DOHH2 (cell line): Measurements from ENCODE around the gene SV2B.

Experiments
- H3F3A ChIP-seq: fragments of 200-600 bp; sonication (generic), shearing (Covaris generic); 2 replicates; pipeline ENCODE4 v1.6.0; 2016; ENCODE audit warnings: antibody characterized with exemption, mild to moderate bottlenecking; ENCODE audit not compliant: control insufficient read depth, insufficient read depth
- H3K27ac ChIP-seq: fragments of 200-600 bp; sonication (generic); 2 replicates; pipeline ENCODE4 v1.5.1; 2014; ENCODE audit warnings: low read depth, mild to moderate bottlenecking, low read length, moderate library complexity
- H3K27me3 ChIP-seq: fragments of 200-600 bp; sonication (generic); 2 replicates; pipeline ENCODE4 v1.6.1; 2014; ENCODE audit warnings: mild to moderate bottlenecking, low read length, mixed read lengths; ENCODE audit not compliant: control insufficient read depth
- H3K36me3 ChIP-seq: fragments of 200-600 bp; sonication (generic); 2 replicates; pipeline ENCODE4 v1.6.1; 2014; ENCODE audit warnings: mild to moderate bottlenecking, low read length, moderate library complexity, mixed read lengths; ENCODE audit not compliant: control insufficient read depth
- H3K4me1 ChIP-seq: fragments of 200-600 bp; sonication (generic); 2 replicates; pipeline ENCODE4 v1.6.1; 2014; ENCODE audit warnings: mild to moderate bottlenecking, low read length, mixed read lengths; ENCODE audit not compliant: control insufficient read depth
- H3K4me2 ChIP-seq: fragments of 200-600 bp; sonication (generic); 2 replicates; pipeline ENCODE4 v1.6.0; 2014; ENCODE audit warnings: mild to moderate bottlenecking, low read length, moderate library complexity
- H3K4me3 ChIP-seq: fragments of 200-600 bp; sonication (generic); 2 replicates; pipeline ENCODE4 v1.5.1; 2014; ENCODE audit warnings: mild to moderate bottlenecking, low read length, mixed read lengths
- H3K79me2 ChIP-seq: fragments of 200-600 bp; sonication (generic); 2 replicates; pipeline ENCODE4 v1.6.1; 2014; ENCODE audit warnings: mild to moderate bottlenecking, low read length, mixed read lengths; ENCODE audit not compliant: control insufficient read depth
- H3K9me2 ChIP-seq: fragments of 200-600 bp; sonication (generic); replicated peaks from 2 replicates; pipeline ENCODE4 v1.6.1; 2014; ENCODE audit warnings: mild to moderate bottlenecking, low read length, mixed read lengths; ENCODE audit not compliant: control insufficient read depth
- H3K9me3 ChIP-seq: fragments of 200-600 bp; sonication (generic); 2 replicates; pipeline ENCODE4 v1.6.1; 2014; ENCODE audit warnings: antibody characterized with exemption, low read length, mixed read lengths; ENCODE audit not compliant: control insufficient read depth, insufficient read depth
- H4K20me1 ChIP-seq: fragments of 200-600 bp; sonication (generic); 2 replicates; pipeline ENCODE4 v1.6.0; 2014; ENCODE audit warnings: low read depth, mild to moderate bottlenecking, antibody characterized with exemption, low read length, moderate library complexity; ENCODE audit not compliant: control insufficient read depth, insufficient read depth
- EZH2phosphoT487 ChIP-seq: fragments of 200-600 bp; sonication (generic); IDR thresholded peaks from 2 replicates; pipeline ENCODE4 v1.6.1; 2017; ENCODE audit warnings: borderline replicate concordance, mild to moderate bottlenecking, antibody characterized with exemption, low read length, moderate library complexity, mixed read lengths
- TF ChIP-seq, protein P1 (sequence below): fragments of 200-600 bp; sonication (generic); IDR thresholded peaks from one replicate; pipeline ENCODE4 v1.5.1; 2014; ENCODE audit warnings: antibody characterized with exemption, mild to moderate bottlenecking, low read depth, low read length; ENCODE audit not compliant: poor library complexity, severe bottlenecking

Gene SV2B

DNA sequence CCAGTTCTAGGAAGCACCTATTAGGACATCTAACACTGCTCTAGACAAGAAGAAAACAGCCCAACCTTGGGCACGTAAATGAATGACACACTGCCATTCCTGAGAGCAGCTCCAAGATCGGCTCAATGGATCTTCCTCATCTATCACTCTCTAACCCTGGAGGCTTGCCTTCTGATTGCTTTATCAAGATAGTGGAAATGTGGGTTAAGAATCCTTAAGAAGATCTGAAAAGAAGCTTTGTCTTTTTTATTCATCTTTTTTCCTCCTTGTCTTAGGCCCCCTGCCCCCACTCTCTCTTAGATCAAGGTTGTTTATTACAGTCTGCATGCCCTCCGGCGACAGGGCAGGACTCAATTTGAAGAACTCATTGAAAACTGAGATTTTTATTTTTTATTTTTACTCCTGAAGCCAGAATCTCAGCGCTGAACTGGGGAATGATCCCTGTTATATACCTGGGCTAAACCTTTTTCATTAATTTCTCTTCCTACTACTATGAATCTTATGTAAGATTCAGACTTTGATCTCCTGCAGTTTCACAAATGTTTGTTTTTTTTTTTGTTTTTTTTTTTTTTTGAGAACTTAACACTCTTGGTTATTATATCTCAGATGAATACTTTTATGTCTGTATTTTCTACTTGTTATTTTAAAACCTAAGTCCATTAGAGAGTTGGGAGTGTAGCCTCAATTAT lies 219.5 kb downstream of the SV2B start:
- Histone ChIP-seq H3K36me3 (no peaks in the 10 kb centered on the region), H3K27me3 (0 out of 2 replicates have a peak, but pooled peaks cover 2% of the 10 kb centered on the region), H3F3A (no peaks in the 10 kb centered on the region), H3K4me2 (no peak overlapping the region), H4K20me1 (no peaks in the 10 kb centered on the region), H3K79me2 (no peaks in the 10 kb centered on the region), H3K4me1 (no peaks in the 10 kb centered on the region), H3K4me3 (no peak overlapping the region), H3K9me2 (no peaks in the 10 kb centered on the region), H3K27ac (no peak overlapping the region), H3K9me3 (no peaks in the 10 kb centered on the region)
- TF ChIP-seq EZH2phosphoT487 = no peak
- TF ChIP-seq, protein P1, sequence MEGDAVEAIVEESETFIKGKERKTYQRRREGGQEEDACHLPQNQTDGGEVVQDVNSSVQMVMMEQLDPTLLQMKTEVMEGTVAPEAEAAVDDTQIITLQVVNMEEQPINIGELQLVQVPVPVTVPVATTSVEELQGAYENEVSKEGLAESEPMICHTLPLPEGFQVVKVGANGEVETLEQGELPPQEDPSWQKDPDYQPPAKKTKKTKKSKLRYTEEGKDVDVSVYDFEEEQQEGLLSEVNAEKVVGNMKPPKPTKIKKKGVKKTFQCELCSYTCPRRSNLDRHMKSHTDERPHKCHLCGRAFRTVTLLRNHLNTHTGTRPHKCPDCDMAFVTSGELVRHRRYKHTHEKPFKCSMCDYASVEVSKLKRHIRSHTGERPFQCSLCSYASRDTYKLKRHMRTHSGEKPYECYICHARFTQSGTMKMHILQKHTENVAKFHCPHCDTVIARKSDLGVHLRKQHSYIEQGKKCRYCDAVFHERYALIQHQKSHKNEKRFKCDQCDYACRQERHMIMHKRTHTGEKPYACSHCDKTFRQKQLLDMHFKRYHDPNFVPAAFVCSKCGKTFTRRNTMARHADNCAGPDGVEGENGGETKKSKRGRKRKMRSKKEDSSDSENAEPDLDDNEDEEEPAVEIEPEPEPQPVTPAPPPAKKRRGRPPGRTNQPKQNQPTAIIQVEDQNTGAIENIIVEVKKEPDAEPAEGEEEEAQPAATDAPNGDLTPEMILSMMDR = no peak

DNA sequence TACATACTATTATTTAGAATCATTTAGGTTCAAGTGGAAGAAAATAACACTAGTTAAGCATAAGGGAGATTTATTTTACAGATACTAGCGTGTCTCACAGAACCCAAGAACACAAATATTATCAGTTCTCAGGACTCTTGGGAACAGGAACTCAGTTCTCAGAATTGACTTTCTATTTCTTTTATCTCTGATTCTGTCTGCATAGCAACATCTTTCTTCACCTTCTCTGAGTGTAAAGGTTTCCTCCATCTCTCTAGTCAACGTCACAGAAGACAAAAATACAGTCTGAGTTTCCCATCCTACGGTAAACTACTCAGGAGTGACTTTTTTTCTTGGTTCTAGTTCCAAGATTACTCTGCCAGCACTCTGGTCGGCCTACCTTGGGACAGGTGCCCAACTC lies 220.0 kb downstream of the SV2B start:
- H3K4me3 ChIP-seq = no peak overlapping the region

DNA sequence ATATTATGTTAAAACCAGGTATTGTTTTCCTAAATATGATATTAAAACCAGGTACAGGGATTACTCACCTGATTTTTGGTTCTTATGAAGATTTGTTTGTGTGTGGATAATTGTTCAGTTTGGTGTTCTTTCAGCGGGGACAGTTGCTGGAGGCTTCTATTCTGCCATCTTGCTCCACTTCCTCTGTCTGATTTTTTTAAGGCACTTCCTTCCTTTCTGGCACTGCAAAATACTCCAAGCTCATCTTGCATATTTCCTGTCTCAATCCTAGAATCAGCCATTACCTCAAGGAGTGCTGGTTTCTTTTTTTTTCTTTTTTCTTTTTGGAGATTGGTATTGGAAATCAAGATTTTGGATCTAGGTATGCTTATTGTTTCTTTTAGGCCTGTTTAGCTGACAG lies 229.9 kb downstream of the SV2B start:
- Histone ChIP-seq H3K4me1 (no peaks in the 10 kb centered on the region), H3K27ac (no peak overlapping the region), H3K9me2 (no peaks in the 10 kb centered on the region), H3K36me3 (no peaks in the 10 kb centered on the region), H3K4me3 (no peak overlapping the region), H3K27me3 (no peaks in the 10 kb centered on the region; the same call in 1 of the 2 replicates), H3K79me2 (no peaks in the 10 kb centered on the region), H3K9me3 (no peaks in the 10 kb centered on the region), H3K4me2 (no peak overlapping the region), H3F3A (no peaks in the 10 kb centered on the region), H4K20me1 (no peaks in the 10 kb centered on the region)
- TF ChIP-seq EZH2phosphoT487 = no peak
- TF ChIP-seq, protein P1 = no peak

More for the DNA sequence above, 220.0 kb downstream of the SV2B start:
- Histone ChIP-seq H3K27ac (no peak overlapping the region), H4K20me1 (no peaks in the 10 kb centered on the region), H3K9me2 (no peaks in the 10 kb centered on the region), H3K4me2 (no peak overlapping the region), H3K4me1 (no peaks in the 10 kb centered on the region), H3K79me2 (no peaks in the 10 kb centered on the region), H3K9me3 (no peaks in the 10 kb centered on the region), H3F3A (no peaks in the 10 kb centered on the region), H3K36me3 (no peaks in the 10 kb centered on the region), H3K27me3 (0 out of 2 replicates have a peak, but pooled peaks cover 2% of the 10 kb centered on the region)
- no peak for TF ChIP-seq EZH2phosphoT487
- TF ChIP-seq, protein P1 = no peak
